GM19043 (cell line): ENCODE results near the gene IQGAP1.

Source experiments
- ATAC-seq: cut with Tn5 transposase; IDR thresholded peaks from one replicate; pipeline ENCODE4 v1.9.1; 2021; ENCODE audit warnings: low read depth; ENCODE audit not compliant: unreplicated experiment

The IQGAP1 gene

GRCh38 chr15:90375071-90375470 lies 13.0 kb upstream of the IQGAP1 start:
- ATAC-seq = no peak

GRCh38 chr15:90376789-90377188 lies 11.3 kb upstream of the IQGAP1 start:
- ATAC-seq = no peak

DNA sequence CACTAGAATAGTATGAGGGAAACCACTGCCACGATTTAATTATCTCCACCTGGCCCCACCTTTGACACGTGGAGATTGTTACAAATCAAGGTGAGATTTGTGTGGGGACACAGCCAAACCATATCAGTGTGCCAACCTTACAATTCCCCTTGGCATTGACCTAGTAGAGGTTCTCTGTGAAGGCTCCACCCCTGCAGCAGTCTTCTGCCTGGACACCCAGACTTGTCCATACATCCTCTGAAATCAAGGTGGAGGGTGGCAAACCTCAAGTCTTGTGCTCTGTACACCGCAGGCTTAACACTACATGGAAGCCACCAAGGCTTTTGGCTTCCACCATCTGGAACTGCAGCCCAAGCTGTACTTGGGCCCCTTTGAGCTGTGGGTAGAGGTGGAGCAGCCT lies 8.8 kb upstream of the IQGAP1 start:
- no peak for ATAC-seq

GRCh38 chr15:90381515-90381914 lies 6.5 kb upstream of the IQGAP1 start:
- no peak for ATAC-seq

DNA sequence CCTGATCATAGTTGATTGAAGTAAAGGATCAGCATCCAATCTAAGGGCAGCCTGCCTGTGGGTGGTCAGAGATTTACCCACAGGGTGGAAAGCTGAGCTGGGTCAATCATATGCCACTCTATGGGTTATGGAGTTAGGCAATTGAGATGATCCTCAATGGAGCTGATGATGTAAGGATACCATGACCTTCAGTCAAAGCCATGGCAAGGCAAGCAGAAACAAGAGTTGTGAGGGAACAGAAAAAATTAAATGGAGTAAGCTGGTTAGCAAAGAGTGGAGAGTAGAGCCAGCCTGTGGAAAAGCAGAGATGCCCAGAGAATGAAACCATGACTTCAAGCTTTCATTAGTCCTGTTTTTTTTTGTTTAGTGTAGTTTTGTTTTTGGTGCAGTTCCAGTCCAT lies 5.7 kb upstream of the IQGAP1 start:
- ATAC-seq = no peak

DNA sequence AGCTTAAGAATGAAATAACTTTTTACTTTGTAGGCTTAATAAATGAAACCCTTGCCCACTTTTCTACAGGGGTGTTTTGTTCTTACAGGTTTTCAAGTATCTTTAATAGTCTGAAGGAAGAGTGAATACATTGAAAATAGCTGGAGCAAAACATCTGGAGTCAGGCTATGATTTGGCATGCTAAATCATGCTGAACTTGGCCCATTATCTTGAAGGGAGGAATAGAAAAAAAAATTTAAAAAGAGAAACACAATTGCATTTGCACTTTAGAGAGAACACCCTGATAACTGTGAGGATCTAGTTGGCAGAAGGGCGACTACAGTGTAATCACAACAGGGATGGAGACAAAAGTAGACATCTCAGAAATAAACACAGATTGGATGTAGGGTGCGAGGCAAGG lies 1.8 kb upstream of the IQGAP1 start:
- no peak for ATAC-seq

GRCh38 chr15:90388462-90389380 lies 679 bp downstream of the IQGAP1 start:
- ATAC-seq = peak; percentile 40

GRCh38 chr15:90389513-90389912 lies 1.5 kb downstream of the IQGAP1 start:
- ATAC-seq = no peak

DNA sequence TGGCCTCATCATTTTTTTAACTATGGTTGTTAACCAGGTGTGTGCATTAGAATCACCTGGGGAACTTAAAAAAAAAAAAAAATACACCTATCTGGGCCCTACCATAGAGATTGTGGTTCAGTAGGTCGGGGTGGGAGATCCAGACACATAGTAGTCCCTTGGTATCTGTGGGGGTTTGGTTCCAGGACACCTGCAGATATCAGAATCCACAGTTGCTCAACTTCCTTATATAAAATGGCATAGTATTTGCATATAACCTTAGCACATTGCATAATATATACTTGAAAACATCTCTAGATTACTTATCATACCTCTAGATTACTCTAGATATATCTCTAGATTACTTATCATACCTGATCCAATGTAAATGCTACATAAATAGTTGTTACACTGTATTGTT lies 5.0 kb downstream of the IQGAP1 start:
- ATAC-seq = no peak

DNA sequence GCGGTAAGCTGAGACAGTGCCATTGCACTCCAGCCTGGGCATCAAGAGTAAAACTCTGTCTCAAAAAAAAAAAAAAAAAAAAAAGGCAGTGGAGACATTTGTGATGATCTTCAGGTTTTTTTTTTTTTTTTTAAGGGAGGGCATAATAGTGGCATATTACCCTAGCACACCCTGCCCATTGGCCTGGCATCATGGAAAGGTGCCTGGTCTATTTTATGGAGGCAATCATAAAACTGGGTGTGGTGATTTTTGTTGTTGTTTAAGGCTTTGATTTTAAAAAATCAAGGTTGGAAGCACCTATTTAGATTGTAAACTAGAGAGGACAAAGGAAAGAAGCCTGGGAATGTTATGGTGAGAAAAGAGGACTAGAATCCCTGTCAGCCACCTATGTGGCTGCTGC lies 6.0 kb downstream of the IQGAP1 start:
- no peak for ATAC-seq

DNA sequence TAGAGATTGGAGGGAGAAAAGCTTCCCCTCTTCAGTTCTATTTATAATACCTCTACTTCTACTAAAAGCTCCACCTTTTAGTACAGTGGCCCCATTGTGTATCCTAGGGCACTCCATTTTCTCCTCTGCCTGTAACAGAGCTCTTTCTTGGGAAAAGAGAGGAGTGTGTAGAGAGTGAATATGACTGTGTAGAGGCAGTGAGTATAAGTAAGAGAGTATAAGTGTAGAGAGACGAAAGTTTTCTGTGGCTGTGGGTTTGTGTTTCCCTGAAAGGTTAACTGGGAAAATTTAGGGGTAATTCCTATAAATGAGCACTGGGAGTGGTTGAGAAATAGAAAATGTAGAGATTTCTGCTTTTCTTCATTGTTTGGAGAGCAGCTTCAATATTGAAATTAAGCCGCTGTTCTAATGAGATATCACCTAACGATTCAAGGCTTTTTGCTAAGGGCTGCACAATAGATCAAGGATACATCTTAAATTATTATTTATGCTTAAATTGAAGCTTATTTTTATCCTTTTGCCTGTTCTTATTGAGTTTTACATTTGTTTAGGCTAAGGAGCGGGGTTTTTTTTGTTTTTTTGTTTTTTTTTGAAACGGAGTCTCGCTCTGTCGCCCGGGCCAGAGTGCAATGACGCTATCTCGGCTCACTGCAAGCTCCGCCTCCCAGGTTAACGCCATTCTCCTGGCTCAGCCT lies 6.9 kb downstream of the IQGAP1 start:
- no peak for ATAC-seq

DNA sequence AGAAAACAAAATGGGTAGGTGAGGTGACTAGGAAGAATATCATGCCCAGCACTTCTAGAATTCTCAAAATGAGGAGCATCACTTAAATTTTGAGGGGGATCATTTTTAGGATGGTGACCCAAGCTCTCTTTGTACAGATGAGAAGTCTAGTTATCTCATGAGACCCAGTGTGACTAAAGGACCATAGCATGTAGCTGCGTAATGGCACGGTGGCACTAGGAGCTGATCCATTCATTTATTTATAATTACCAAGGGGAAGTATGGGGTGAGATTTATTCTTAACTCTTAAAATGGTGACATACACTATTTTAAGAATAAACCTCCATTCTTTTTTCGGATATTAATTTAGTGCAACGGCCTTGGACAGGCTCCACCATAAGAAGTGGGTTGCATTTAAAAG lies 8.3 kb downstream of the IQGAP1 start:
- ATAC-seq = no peak

GRCh38 chr15:90400005-90400758 lies 12.1 kb downstream of the IQGAP1 start:
- no peak for ATAC-seq

DNA sequence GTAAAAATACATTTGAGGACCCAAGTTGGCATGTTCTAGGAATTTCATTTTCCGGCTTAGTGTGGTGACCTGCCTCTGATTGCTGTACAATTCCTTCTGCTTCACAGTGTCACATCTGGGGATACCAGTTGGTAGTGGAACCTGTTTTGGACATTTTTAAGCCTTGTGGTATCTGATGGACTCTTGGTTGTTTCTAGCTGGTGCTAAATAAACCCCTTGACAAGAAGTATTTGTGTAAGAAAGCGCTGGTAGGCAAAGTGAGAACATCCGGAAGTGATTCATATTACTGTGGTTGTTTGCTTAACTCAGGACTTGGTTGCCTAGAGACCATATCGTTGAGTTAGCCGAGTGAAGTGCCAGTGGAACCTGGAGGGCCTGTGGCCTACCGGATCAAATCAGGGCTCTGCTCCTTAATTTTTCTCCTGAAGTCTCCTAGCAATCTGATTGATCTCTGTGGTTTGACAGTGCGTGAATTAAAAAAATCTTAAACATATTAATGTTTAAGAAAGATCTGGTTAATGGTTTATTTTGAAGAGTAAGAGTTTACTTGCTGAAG lies 12.8 kb downstream of the IQGAP1 start:
- peak; percentile 99 for ATAC-seq

- no peak for ATAC-seq
Measured at GRCh38 chr15:90401495-90401894, 13.5 kb downstream of the IQGAP1 start.

GRCh38 chr15:90402223-90402622 lies 14.2 kb downstream of the IQGAP1 start:
- no peak for ATAC-seq

DNA sequence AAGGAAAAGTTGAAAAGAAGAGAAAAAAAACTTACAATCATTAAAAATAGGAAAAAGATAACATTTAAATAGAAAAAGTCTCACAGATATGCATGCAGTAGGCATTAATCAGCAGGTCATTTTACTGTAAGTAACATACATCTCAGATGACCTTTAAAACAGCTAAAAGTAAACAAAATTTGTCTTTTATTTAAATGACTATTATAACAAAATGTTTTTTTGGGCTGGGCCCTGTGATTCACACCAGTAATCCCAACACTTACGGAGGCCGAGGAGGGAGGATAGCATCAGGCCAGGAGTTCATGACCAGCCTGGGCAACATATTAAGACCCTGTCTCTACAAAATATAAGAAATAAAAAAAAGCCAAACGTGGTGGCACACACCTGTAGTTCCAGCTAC lies 14.7 kb downstream of the IQGAP1 start:
- ATAC-seq = no peak

GRCh38 chr15:90405055-90405607 lies 17.1 kb downstream of the IQGAP1 start:
- ATAC-seq = no peak

GRCh38 chr15:90407336-90407735 lies 19.3 kb downstream of the IQGAP1 start:
- ATAC-seq = no peak

DNA sequence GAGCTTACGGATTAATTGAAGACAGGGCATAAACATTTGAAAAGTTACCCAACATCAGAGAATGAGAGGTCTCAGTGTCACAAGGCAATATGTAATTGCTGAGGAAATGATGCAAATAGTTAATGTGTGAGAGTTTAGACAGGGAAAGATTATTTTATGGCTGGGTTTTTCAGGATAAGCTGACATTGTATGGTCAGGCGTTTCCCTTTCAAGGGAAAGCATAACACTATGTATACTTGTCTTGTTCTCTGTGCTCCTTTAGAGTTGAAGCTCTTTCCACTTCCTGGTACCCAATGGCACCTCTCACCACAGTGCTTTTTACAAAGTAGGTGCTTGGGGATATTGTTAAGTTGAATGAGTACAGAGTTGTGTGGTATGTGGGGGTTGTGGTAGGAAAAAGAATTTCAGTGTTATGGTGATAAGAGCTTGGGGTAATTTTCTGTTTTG lies 19.9 kb downstream of the IQGAP1 start:
- ATAC-seq = no peak

DNA sequence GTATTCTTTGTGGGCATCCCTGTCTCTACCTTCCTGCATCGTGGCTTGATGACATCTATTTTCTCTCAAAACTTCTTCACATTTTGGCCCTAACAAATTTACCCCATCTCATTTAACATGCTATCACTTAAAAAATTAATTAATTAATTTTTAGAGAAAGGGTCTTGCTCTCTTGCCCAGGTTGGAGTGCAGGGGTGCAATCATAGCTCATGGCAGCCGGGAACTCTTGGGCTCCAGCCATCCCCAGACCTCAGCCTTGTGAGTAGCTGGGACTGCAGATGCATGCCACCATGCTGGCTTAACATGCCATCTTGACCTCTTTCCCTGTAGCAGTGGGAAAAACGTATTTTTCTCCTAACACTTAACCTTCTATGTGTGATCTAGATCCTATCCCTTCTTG lies 20.6 kb downstream of the IQGAP1 start:
- ATAC-seq = no peak
